HepG2 (cell line): ENCODE data around the gene LYZ. TPM values are rescaled to one million over a fixed set of nuclear protein-coding genes. Genes with fewer than 3 reads are reported as not detected.

ENCODE experiments used
- ARNTL ChIP-seq: sonication (generic); formaldehyde crosslinking; IDR thresholded peaks from 2 replicates; pipeline ENCODE4 v1.4.0; 2020; ENCODE audit warnings: mild to moderate bottlenecking, missing genetic modification reagents
- CEBPB ChIP-seq: IDR thresholded peaks from 2 replicates; pipeline ENCODE4 v1.6.1; 2011; ENCODE audit warnings: low read depth, low read length, improper control_type of control experiment, borderline replicate concordance
- CHCHD3 ChIP-seq: sonication (generic); formaldehyde crosslinking; IDR thresholded peaks from 2 replicates; pipeline ENCODE4 v1.8.0; 2022; ENCODE audit warnings: mild to moderate bottlenecking, missing genetic modification reagents, moderate library complexity
- DPF2 ChIP-seq: sonication (generic); formaldehyde crosslinking; IDR thresholded peaks from 2 replicates; pipeline ENCODE4 v1.4.0; 2020; ENCODE audit warnings: mild to moderate bottlenecking, low read depth, missing genetic modification reagents, borderline replicate concordance
- HNRNPL ChIP-seq: fragments of 200-400 bp; formaldehyde crosslinking; IDR thresholded peaks from 2 replicates; pipeline ENCODE4 v1.6.1; 2017; ENCODE audit warnings: mild to moderate bottlenecking, low read depth, low read length
- KDM3A ChIP-seq: IDR thresholded peaks from 2 replicates; pipeline ENCODE4 v1.6.1; 2018; ENCODE audit warnings: low read depth, missing compliant biosample characterization
- KMT2B ChIP-seq: IDR thresholded peaks from 2 replicates; pipeline ENCODE4 v1.6.1; 2016; ENCODE audit warnings: missing genetic modification reagents, missing compliant biosample characterization
- MED1 ChIP-seq: sonication (generic); formaldehyde crosslinking; IDR thresholded peaks from 2 replicates; pipeline ENCODE4 v1.4.0; 2020; ENCODE audit warnings: missing genetic modification reagents
- MXD1 ChIP-seq: sonication (generic); formaldehyde crosslinking; IDR thresholded peaks from 2 replicates; pipeline ENCODE4 v1.4.0; 2020; ENCODE audit warnings: mild to moderate bottlenecking, missing genetic modification reagents
- MZF1 ChIP-seq: sonication (generic); formaldehyde crosslinking; IDR thresholded peaks from 2 replicates; pipeline ENCODE4 v1.8.1; 2023; ENCODE audit warnings: mild to moderate bottlenecking, missing genetic modification reagents, borderline replicate concordance
- PITX1 ChIP-seq: sonication (generic); formaldehyde crosslinking; IDR thresholded peaks from 2 replicates; pipeline ENCODE4 v1.5.1; 2020; ENCODE audit warnings: mild to moderate bottlenecking, missing genetic modification reagents
- PRPF4 ChIP-seq: fragments of 200-400 bp; formaldehyde crosslinking; IDR thresholded peaks from 2 replicates; pipeline ENCODE4 v1.6.1; 2016; ENCODE audit warnings: low read length, low read depth; ENCODE audit not compliant: poor library complexity, severe bottlenecking
- RBAK ChIP-seq: sonication (generic); formaldehyde crosslinking; IDR thresholded peaks from 2 replicates; pipeline ENCODE4 v1.5.1; 2020; ENCODE audit warnings: mild to moderate bottlenecking, missing genetic modification reagents
- RCOR2 ChIP-seq: IDR thresholded peaks from 2 replicates; pipeline ENCODE4 v1.6.1; 2016; ENCODE audit warnings: missing biosample characterization, missing genetic modification reagents
- REL ChIP-seq: sonication (generic); formaldehyde crosslinking; conservative IDR thresholded peaks from 2 replicates; pipeline ENCODE4 v1.8.0; 2022; ENCODE audit warnings: mild to moderate bottlenecking, missing genetic modification reagents, moderate library complexity
- STAT5B ChIP-seq: sonication (generic); formaldehyde crosslinking; IDR thresholded peaks from 2 replicates; pipeline ENCODE4 v1.4.0; 2020; ENCODE audit warnings: missing genetic modification reagents
- TGIF2 ChIP-seq: IDR thresholded peaks from 2 replicates; pipeline ENCODE4 v1.6.1; 2016; ENCODE audit warnings: control low read depth, missing compliant biosample characterization
- USF2 ChIP-seq, 2 experiments: sonication (generic) in 1 of 2; formaldehyde crosslinking in 1 of 2; IDR thresholded peaks; 2 replicates each; pipeline versions ENCODE4 v1.5.1 to v1.6.1; 2011 to 2020; ENCODE audit warnings: borderline replicate concordance in 1 of 2, low read depth in 1 of 2, low read length in 1 of 2, mild to moderate bottlenecking in 1 of 2, missing genetic modification reagents in 1 of 2, moderate library complexity in 1 of 2
- ZKSCAN8 ChIP-seq: IDR thresholded peaks from 2 replicates; pipeline ENCODE4 v1.6.1; 2016; ENCODE audit warnings: borderline replicate concordance, missing genetic modification reagents, missing compliant biosample characterization
- ZNF382 ChIP-seq: sonication (generic); formaldehyde crosslinking; IDR thresholded peaks from 2 replicates; pipeline ENCODE4 v1.5.0; 2020; ENCODE audit warnings: missing genetic modification reagents, mild to moderate bottlenecking, borderline replicate concordance
- ZUFSP ChIP-seq: sonication (generic); formaldehyde crosslinking; IDR thresholded peaks from 2 replicates; pipeline ENCODE4 v1.9.0; 2021; ENCODE audit warnings: missing genetic modification reagents, mild to moderate bottlenecking, borderline replicate concordance
- polyA plus RNA-seq, 8 experiments: library from polyadenylated mRNA; depleted of rRNA in 3 of 8; stranded (reverse) in 7 of 8; unstranded in 1 of 8; fragments of >200 nt; fragmentation: Illumina TruSeq in 4 of 8; extraction: Trizol in 4 of 8; gene quantifications; 2 replicates each; pipeline versions ENCODE4 v1.2.1 to v1.2.3, GENCODE V29; 2011 to 2016; ENCODE audit warnings: low read depth in 4 of 8, missing spikeins in 1 of 8, mixed read lengths in 1 of 8; ENCODE audit not compliant: insufficient read depth in 1 of 8
- total RNA-seq, 5 experiments: library from RNA; depleted of rRNA; stranded (reverse); fragments of >200 nt; fragmentation: Illumina TruSeq; extraction: Trizol; gene quantifications; 2 replicates each; pipeline ENCODE4 v1.2.3, GENCODE V29; 2016; ENCODE audit warnings: low read depth in 1 of 5
- TF ChIP-seq, protein P1 (sequence below): sonication (generic); formaldehyde crosslinking; IDR thresholded peaks from 2 replicates; pipeline ENCODE4 v1.4.0; 2020; ENCODE audit warnings: missing genetic modification reagents; ENCODE audit errors: not compliant biosample characterization
- TF ChIP-seq, protein P2 (sequence below): sonication (generic); formaldehyde crosslinking; IDR thresholded peaks from 2 replicates; pipeline ENCODE4 v1.4.0; 2020; ENCODE audit warnings: missing genetic modification reagents

LYZ gene
- total and polyA plus RNA-seq, 2 of the 13 experiments (the other 11 are each of a cell fraction or from before 2014, with no cell fraction given): 1,788 to 2,054 TPM

- TF ChIP-seq MZF1: no peak
- TF ChIP-seq ARNTL (CRISPR knock-in tag): no peak
- no peak for TF ChIP-seq CEBPB
- TF ChIP-seq RBAK: no peak
- TF ChIP-seq MXD1 (CRISPR knock-in tag): no peak
- peak; percentile 76 for TF ChIP-seq MED1 (CRISPR knock-in tag)
- TF ChIP-seq, protein P1, sequence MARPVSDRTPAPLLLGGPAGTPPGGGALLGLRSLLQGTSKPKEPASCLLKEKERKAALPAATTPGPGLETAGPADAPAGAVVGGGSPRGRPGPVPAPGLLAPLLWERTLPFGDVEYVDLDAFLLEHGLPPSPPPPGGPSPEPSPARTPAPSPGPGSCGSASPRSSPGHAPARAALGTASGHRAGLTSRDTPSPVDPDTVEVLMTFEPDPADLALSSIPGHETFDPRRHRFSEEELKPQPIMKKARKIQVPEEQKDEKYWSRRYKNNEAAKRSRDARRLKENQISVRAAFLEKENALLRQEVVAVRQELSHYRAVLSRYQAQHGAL: no peak
- no peak for TF ChIP-seq PITX1
- no peak for TF ChIP-seq KMT2B (CRISPR knock-in tag)
- no peak for TF ChIP-seq STAT5B
- TF ChIP-seq HNRNPL: 0 out of 2 replicates have a peak, but pooled peaks have one; percentile 10
- TF ChIP-seq PRPF4: no peak
- no peak for TF ChIP-seq ZUFSP
- 0 out of 2 replicates have a peak, but pooled peaks have one; percentile 30 for TF ChIP-seq TGIF2 (CRISPR knock-in tag)
- no peak for TF ChIP-seq DPF2 (CRISPR knock-in tag)
- TF ChIP-seq REL (CRISPR knock-in tag): no peak
- TF ChIP-seq, protein P2, sequence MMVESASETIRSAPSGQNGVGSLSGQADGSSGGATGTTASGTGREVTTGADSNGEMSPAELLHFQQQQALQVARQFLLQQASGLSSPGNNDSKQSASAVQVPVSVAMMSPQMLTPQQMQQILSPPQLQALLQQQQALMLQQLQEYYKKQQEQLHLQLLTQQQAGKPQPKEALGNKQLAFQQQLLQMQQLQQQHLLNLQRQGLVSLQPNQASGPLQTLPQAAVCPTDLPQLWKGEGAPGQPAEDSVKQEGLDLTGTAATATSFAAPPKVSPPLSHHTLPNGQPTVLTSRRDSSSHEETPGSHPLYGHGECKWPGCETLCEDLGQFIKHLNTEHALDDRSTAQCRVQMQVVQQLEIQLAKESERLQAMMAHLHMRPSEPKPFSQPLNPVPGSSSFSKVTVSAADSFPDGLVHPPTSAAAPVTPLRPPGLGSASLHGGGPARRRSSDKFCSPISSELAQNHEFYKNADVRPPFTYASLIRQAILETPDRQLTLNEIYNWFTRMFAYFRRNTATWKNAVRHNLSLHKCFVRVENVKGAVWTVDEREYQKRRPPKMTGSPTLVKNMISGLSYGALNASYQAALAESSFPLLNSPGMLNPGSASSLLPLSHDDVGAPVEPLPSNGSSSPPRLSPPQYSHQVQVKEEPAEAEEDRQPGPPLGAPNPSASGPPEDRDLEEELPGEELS (CRISPR knock-in tag): peak; percentile 78
- no peak for TF ChIP-seq ZNF382
- TF ChIP-seq KDM3A (CRISPR knock-in tag): no peak
- TF ChIP-seq CHCHD3 (CRISPR knock-in tag): no peak
- no peak for TF ChIP-seq RCOR2 (CRISPR knock-in tag)
- no peak for TF ChIP-seq USF2 (IDR thresholded peaks at IDR 0.05; ENCODE audit: low read depth, low read length)
- TF ChIP-seq USF2 (CRISPR knock-in tag; IDR thresholded peaks at IDR 0.05; ENCODE audit: borderline replicate concordance): no peak
- TF ChIP-seq ZKSCAN8: no peak
Observed at GRCh38 chr12:69329669-69330428, 18.3 kb upstream of the LYZ start (continued).
